Measurements from ENCODE around the gene MTUS2.

DNA sequence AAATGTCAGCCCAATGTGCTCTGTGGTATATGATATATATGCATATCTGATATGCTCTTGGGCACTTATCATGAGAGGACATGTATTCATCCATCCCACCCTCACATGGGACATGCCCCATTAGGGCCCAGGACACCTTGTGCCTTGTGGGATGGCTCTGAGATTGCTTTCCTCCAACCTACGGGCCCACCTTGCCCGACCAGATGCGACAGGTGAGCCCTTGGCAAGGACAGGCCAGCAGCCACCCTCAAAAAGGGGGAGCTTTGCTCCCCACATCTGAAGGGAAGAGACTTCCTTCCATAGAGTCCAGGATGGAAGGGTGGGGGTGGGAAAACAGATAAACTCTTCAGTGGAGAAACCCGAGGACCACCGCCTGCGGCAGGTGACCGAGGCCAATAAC lies 716.7 kb downstream of the MTUS2 start:
- no peak for TF ChIP-seq CTCF (IDR thresholded peaks at IDR 0.05)
- TF ChIP-seq POLR2A (IDR thresholded peaks at IDR 0.05), result no peak
